ENCODE results near the gene RANBP10.

DNA sequence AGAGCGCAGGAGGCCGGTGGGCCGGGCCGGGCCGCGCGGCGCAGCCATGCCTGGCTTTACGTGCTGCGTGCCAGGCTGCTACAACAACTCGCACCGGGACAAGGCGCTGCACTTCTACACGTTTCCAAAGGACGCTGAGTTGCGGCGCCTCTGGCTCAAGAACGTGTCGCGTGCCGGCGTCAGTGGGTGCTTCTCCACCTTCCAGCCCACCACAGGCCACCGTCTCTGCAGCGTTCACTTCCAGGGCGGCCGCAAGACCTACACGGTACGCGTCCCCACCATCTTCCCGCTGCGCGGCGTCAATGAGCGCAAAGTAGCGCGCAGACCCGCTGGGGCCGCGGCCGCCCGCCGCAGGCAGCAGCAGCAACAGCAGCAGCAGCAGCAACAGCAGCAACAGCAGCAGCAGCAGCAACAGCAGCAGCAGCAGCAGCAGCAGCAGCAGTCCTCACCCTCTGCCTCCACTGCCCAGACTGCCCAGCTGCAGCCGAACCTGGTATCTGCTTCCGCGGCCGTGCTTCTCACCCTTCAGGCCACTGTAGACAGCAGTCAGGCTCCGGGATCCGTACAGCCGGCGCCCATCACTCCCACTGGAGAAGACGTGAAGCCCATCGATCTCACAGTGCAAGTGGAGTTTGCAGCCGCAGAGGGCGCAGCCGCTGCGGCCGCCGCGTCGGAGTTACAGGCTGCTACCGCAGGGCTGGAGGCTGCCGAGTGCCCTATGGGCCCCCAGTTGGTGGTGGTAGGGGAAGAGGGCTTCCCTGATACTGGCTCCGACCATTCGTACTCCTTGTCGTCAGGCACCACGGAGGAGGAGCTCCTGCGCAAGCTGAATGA is 36.4 kb upstream of the RANBP10 start:
- TF ChIP-seq ZNF184 (CRISPR knock-in tag; IDR thresholded peaks at IDR 0.05): no peak
- TF ChIP-seq TARDBP (IDR thresholded peaks at IDR 0.05): no peak
- TF ChIP-seq, protein P1, sequence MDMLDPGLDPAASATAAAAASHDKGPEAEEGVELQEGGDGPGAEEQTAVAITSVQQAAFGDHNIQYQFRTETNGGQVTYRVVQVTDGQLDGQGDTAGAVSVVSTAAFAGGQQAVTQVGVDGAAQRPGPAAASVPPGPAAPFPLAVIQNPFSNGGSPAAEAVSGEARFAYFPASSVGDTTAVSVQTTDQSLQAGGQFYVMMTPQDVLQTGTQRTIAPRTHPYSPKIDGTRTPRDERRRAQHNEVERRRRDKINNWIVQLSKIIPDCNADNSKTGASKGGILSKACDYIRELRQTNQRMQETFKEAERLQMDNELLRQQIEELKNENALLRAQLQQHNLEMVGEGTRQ (CRISPR knock-in tag; IDR thresholded peaks at IDR 0.05): no peak
- TF ChIP-seq, protein P2, sequence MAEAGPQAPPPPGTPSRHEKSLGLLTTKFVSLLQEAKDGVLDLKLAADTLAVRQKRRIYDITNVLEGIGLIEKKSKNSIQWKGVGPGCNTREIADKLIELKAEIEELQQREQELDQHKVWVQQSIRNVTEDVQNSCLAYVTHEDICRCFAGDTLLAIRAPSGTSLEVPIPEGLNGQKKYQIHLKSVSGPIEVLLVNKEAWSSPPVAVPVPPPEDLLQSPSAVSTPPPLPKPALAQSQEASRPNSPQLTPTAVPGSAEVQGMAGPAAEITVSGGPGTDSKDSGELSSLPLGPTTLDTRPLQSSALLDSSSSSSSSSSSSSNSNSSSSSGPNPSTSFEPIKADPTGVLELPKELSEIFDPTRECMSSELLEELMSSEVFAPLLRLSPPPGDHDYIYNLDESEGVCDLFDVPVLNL (CRISPR knock-in tag; IDR thresholded peaks at IDR 0.05; ENCODE audit: low read depth): no peak
- TF ChIP-seq RAD51 (IDR thresholded peaks at IDR 0.05; ENCODE audit: borderline replicate concordance, low read depth): no peak
- TF ChIP-seq GTF2F1 (IDR thresholded peaks at IDR 0.05; ENCODE audit: low read depth, low read length): no peak
- TF ChIP-seq POLR2A (conservative IDR thresholded peaks at IDR 0.05): no peak
- TF ChIP-seq, protein P3, sequence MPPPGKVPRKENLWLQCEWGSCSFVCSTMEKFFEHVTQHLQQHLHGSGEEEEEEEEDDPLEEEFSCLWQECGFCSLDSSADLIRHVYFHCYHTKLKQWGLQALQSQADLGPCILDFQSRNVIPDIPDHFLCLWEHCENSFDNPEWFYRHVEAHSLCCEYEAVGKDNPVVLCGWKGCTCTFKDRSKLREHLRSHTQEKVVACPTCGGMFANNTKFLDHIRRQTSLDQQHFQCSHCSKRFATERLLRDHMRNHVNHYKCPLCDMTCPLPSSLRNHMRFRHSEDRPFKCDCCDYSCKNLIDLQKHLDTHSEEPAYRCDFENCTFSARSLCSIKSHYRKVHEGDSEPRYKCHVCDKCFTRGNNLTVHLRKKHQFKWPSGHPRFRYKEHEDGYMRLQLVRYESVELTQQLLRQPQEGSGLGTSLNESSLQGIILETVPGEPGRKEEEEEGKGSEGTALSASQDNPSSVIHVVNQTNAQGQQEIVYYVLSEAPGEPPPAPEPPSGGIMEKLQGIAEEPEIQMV (tag; conservative IDR thresholded peaks at IDR 0.05; ENCODE audit: low read depth): no peak
- no peak for TF ChIP-seq KDM4B (IDR thresholded peaks at IDR 0.05; ENCODE audit: borderline replicate concordance in 2 of 2, low read depth in 1 of 2)
